ENCODE data around the gene SOCS3.

The SOCS3 gene, protein sequence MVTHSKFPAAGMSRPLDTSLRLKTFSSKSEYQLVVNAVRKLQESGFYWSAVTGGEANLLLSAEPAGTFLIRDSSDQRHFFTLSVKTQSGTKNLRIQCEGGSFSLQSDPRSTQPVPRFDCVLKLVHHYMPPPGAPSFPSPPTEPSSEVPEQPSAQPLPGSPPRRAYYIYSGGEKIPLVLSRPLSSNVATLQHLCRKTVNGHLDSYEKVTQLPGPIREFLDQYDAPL

DNA sequence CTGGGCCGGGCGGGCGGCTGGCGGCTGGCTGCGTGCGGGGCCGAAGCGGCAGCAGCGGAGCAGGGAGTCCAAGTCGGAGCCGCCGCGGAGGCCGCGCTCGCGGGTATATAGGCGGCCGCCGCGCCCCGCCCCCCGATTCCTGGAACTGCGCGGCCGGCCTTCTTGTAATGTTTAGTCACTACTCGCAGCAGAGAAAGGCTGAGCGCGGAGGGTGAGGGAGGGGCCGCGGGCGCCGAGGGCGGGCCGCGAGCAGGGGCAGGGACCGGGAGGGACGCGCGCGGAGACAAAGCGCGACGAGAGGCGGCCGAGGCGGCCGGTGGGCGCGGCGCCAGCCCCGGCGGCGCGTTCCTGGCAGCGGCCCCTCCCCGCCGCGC, at the start of gene SOCS3:
SOCS3 (minus strand) TSS at position 81 of the 374 bp plus-strand sequence. CDS start 982 bp downstream, outside the sequence.
- TF ChIP-seq, protein P1, sequence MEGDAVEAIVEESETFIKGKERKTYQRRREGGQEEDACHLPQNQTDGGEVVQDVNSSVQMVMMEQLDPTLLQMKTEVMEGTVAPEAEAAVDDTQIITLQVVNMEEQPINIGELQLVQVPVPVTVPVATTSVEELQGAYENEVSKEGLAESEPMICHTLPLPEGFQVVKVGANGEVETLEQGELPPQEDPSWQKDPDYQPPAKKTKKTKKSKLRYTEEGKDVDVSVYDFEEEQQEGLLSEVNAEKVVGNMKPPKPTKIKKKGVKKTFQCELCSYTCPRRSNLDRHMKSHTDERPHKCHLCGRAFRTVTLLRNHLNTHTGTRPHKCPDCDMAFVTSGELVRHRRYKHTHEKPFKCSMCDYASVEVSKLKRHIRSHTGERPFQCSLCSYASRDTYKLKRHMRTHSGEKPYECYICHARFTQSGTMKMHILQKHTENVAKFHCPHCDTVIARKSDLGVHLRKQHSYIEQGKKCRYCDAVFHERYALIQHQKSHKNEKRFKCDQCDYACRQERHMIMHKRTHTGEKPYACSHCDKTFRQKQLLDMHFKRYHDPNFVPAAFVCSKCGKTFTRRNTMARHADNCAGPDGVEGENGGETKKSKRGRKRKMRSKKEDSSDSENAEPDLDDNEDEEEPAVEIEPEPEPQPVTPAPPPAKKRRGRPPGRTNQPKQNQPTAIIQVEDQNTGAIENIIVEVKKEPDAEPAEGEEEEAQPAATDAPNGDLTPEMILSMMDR (conservative IDR thresholded peaks at IDR 0.05; ENCODE audit: low read depth, low read length): no peak
- no peak for DNase-seq (ENCODE audit: low read depth)
- peak within 1 kb of the TSS; percentile 86 for H3K4me3 ChIP-seq (ENCODE audit: low read length)

DNA sequence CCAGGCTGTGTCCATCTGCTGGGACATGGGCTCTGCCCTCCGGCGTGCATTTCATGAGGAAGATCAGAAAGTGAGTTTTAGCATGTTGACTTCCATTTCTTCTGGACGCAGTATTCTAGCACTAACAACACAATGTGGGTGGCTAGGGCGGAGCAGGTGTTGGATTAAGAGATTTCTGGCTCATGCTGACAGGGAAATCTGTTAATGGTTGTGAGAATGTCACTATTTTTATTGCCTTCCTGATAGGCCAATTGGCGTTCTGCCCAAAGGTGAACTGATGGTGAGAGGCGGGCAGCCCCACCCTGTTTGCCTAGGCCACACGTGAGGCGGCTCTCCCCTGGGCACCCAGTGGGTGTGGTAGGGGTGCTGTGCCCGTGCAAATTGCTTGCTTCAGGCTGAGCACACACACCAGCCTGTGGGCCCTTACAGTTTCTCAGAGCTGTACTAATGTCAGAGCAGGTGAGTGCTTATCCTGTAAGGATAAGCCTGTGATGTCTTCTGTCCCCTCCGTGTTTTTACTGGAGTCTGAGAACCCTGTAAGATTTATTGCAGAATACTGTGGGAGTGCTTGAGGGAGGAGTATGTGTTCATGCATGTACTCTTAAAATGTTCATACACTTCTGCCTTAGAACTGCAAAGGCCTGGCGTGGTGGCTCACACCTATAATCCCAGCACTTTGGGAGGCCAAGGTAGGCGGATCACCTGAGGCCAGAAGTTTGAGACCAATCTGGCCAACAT, 49.5 kb upstream of the SOCS3 start:
- H3K4me3 ChIP-seq (ENCODE audit: low read length): no peak overlapping the region
- TF ChIP-seq, protein P1 (conservative IDR thresholded peaks at IDR 0.05; ENCODE audit: low read depth, low read length): no peak
- DNase-seq (ENCODE audit: low read depth): no peak

DNA sequence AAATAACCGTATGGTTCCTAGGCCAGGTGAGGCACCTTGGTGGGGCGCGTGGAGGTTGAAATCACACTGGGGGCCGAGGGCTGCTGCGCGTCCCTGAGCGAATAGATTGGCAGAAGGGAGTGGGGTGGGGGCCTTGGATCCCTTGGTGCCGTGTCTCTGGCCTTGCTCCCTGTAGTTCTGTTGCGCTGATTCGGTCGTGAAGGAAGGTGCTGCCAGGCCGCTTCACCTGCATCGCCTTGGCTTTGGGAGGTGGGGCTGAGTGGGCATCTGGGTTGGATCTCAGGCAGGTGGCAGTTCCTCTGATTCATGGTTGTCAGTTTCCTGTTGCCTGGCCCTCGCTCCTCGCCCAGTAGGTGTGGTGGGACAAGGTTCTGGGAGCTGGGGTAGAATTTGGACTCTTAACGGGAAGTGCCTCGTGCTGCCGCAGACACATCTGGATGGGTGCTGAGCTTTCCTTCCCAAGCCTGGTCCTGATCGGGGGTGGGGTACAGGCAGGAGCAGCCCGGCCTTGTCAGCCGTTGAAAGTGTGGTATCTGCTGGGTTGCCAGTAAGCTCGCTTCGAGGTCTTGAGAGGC, 48.7 kb upstream of the SOCS3 start:
- TF ChIP-seq, protein P1 (conservative IDR thresholded peaks at IDR 0.05; ENCODE audit: low read depth, low read length): no peak
- DNase-seq (ENCODE audit: low read depth): no peak
- H3K4me3 ChIP-seq (ENCODE audit: low read length): no peak overlapping the region

DNA sequence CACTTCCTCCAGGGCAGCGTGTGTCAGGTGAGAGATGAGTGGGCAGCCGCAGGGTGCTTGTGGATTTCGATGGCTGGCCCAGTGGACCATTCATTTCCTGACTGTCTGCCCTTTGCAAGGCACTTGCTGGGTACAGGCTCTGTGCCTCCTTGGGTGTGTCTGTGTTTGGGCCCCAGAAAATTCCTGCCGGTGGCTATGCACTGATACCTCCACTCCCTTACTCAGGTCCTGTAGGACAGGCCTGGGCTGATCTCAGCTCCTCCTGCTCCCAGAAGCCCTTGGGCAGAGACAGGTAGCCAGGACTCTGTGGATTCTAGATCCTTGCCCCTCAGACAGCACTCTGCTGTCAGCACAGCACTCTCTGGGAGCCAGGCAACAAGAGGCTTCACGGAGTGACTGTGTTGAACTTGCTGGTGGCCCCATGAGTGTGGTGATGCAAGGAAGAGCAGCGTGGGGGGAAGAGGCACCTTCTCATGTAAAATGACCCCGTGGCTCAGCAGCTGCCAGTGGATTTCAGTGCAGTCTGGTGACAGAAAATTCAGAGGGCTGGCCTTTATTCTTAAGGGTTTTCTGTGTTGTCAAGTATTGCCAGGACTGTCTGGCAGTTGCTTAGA, 47.6 kb upstream of the SOCS3 start:
- H3K4me3 ChIP-seq (ENCODE audit: low read length): no peak overlapping the region
- TF ChIP-seq, protein P1 (conservative IDR thresholded peaks at IDR 0.05; ENCODE audit: low read depth, low read length): no peak
- no peak for DNase-seq (ENCODE audit: low read depth)

DNA sequence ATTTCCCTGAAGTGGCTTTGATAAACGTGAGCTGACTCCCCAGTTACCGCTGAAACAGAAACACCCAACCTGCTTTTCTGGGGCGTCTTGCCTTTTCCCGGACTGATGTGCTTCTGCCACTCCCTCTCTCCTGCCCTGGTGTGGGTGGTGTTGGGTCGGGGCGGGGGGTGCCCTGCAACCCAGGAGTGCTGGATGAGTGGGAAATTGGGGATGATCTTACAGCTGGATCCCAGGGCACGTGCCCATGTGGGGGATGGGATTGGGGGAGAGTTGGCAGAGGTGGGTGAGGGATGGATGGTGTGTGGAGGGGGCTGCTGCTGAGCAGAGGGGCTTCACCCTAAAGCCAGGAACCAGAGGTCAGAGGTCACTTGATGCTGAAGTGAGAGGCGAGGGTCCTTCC, 47.0 kb upstream of the SOCS3 start:
- H3K4me3 ChIP-seq (ENCODE audit: low read length): no peak overlapping the region
- DNase-seq (ENCODE audit: low read depth): no peak
- TF ChIP-seq, protein P1 (conservative IDR thresholded peaks at IDR 0.05; ENCODE audit: low read depth, low read length): no peak

DNA sequence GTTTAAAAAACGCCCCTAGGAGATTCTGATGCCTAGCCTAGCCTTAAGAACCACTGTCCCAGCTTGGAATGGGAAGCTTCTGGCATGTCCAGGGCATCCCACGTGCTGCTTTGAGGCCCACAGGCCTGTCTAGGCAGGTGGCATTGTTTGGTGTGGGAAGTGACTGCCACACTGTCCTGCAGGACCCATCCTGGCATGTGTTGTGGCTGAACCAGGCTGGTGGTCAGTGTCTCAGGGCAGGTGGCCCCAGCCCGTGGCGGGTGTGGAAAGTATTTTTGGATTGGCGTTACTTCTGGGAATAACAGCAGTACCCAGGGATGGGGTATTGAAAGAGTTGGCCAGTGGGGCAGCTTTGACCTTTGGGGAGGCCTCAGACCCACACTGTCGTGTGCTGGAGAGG, 46.5 kb upstream of the SOCS3 start:
- TF ChIP-seq, protein P1 (conservative IDR thresholded peaks at IDR 0.05; ENCODE audit: low read depth, low read length): no peak
- H3K4me3 ChIP-seq (ENCODE audit: low read length): no peak overlapping the region
- DNase-seq (ENCODE audit: low read depth): no peak
